GM19452 (cell line): ENCODE measurements around the gene DICER1.

ENCODE experiments used
- ATAC-seq: cut with Tn5 transposase; IDR thresholded peaks from one replicate; pipeline ENCODE4 v1.9.1; 2021; ENCODE audit not compliant: unreplicated experiment

The DICER1 gene

DNA sequence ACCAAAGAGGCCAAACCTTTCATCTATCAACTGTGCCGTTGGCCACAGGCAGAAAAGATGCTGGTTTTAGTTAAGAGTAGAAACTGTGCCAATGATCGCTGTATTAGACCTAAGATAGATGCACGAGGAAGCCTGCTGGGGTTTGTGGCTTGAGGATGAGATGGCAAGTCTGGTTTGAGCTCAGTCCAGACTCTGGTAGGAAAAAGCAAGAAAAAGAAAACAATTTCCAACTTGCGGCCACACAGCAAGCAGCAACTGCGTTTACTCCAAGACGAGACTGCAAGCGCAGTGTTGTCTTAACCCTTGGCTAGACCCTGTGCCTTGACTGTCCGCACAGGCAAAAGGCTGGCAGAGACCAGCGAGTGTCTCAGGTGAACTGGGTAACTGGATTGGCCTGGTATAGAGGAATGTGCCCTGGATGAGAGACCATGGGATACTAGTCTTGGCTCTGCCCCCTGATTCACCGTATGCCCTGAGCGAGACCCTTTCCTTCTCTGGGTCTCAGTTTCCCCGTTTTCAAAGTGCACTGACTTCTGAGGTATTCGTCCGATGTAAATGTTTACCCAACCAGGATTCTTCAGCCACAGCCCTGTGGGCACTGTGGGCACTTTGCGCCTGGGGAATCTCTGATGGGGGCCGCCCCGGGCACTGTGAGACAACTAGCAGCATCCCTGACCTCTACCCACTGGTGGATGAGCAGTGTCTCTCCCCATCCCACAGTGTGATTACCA, 113.4 kb downstream of the DICER1 start:
- ATAC-seq, result no peak

DNA sequence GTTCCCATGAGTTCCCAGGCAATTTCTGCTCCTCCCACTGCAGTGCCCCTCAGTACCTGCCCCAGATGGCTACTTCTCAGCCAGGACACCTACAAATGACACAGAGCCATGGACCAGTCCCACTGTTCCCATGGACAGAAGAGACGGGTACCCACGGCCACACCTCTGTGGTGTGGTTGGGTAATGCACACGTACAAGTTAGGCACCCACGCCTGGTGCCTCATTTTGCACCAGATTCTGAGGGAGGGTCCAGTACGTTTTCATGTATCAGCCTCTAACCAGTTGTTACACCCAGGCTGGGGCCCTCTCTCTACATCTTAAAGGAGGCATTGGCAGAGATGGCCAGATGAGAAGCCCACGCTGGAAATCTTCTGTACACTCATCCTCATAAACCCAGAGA, 114.0 kb downstream of the DICER1 start:
- no peak for ATAC-seq

DNA sequence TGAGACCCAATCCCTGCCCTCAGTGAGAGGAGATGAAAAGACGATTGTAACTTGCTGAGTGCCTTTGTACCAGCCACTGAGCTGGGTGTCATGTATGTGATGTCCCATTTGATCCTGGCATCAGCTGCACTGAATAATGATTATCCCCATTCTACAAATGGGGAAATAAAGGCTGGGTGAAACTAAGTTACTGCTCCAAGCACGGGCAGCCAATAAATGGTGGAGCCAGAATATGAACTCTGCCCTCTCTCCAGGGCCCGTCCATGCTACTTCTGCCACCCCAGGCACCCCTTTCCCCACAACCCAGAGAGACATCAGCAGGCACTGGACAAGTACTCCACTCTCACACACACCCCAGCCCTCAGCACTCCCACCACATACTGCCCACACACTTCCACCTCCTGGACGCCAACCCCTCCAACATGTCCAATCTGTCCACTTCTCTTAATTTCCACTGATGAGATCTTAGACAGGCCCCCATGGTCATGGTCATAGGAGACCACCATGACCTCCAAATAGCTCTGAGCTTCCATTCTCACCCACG, 115.8 kb downstream of the DICER1 start:
- no peak for ATAC-seq

DNA sequence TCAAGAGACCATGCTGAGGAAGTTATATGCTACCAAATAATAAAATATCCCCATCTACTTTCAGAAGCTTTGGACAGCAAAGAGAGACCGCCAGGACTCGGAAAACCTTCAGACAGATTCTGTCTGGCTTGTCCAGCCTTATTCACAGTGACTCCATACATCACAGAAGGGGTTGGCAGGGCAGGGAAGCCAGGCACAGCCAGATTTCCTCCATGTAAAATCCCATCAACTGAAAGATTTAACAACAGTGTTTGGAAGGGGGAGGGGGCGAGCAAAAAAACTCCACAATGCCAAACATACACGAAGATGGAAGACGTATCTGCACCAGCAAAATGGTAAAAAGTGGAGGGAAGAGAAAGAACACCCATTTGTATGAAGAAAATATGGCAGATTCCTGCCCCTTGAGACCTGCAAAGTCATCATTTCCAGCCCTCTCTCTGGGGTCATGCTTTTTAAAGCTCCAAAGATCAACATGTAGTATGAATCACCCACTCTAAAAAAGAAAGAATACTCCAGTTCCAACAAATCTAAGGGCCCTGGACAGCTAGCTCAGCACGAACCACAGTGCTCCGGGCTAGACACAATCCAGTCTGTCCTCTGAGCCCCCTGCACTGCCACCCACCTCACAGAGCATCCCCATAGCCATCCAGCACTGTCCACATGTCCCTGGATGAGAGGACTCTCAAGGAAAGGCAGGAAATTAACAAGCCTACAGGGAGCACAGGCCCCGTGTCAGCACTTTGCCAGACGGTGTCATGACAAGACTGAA, 116.4 kb downstream of the DICER1 start:
- ATAC-seq, result no peak

DNA sequence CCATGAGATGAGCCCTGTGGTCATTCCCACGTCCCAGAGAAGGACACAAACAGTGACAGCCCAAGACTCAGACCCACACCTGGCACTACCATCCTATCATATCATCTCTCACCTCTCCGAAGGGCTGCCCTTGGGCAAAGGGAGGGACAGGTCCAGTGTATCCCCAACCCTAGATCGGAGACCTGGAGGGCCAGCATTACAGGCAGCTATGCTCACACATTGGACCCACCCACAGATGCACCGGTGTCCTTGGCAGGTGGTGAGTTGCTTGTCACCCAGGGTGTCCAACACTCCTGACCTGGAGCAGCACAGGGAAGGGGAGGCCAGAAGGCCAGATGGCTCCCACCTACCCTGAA, 117.4 kb downstream of the DICER1 start:
- no peak for ATAC-seq

DNA sequence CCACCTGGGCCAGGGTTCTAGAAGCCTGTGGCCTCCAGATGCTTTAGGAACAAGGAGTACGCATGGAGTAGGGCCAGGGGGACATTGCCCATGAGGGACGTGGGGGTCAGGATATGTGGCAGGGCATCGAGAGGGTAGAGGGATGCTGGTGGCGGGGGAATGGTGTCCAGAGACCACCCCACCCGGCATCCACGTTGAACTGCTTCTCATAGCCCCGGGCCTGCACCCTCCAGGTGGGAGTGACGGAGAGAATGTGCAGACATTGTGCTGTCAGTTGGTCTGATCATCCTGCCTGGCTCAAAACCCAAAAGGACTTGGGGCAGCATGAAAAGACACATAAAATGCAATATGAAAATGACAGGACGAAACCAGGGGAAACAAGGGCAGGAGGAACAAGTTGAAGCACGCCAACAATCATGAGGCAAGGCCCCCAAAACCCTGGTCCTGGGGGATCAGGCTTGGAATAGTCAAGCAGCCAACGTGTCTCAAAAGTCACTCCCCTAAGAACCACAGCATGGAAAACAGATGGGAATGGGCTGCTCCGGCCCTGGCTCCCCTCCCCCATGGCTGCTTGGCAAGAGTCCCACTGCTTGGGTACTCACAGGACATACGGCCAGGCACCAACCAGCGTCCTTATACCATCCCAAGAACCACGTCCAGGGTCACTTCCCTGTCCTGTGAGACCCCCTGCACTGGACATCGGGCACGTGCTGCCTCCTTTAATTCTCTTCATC, 117.9 kb downstream of the DICER1 start:
- no peak for ATAC-seq

DNA sequence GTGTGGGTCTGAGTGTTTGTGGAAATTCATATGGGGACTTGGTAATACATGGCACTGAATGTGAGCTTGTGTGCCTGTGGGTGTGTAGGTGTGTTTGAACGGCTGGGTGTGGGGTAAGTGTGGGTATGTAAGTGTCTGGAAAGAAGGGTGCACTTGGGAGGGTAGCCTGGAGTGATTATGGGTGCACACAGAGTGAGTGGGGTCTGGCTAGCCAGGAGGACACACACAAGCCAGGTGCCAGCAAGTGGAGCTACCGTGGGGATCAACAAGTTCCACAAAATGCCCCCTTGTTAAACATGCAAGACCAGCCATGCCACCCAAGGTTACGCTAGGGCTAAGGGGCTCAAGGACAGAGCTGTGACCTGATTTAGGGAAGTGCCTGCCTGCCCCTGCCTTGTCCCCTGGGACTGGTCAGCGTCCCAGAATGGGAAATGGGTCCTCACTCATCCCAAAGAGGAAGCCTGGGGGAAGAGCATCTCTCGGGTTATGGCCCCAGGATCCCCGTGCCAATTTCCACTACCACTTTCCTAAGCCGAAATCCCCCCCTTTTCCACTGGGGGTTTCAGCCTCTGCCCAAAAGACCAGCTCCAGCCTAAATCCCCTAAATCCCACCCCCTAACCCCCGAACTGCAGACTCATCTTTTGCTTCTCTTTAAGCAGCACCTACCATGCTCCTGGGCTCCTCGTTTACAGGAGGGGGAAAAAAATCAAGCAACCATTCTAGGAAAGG, 118.6 kb downstream of the DICER1 start:
- no peak for ATAC-seq

DNA sequence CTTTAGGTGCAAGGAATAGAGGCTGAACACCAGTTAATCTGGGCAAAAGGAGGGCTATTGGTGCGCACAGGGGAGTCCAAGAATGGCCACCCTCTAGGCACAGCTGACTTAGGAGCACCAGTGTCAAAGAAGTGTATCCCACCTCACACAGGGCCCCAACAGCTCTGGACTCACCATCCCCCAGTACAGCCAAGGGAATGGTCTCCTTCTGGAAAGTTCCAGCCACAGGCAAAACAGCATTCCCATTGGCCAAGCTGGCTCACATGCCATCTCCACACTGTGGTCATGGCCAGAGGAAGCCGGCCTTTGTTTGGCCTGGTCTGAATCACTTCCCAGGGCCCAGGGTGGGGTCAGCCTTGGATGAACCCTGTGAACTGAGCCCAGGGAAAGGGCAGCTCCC, 120.1 kb downstream of the DICER1 start:
- no peak for ATAC-seq
